HG02642 (cell line): ENCODE measurements around the gene TSC2.
"Not testable (repeated sequence)": the region's sequence is repeated elsewhere in the genome, so short reads cannot be mapped to it uniquely, and the experiment has no call there.

Experiments
- ATAC-seq: cut with Tn5 transposase; IDR thresholded peaks from one replicate; pipeline ENCODE4 v1.9.1; 2021; ENCODE audit warnings: mild to moderate bottlenecking; ENCODE audit not compliant: unreplicated experiment, poor library complexity

The TSC2 gene

DNA sequence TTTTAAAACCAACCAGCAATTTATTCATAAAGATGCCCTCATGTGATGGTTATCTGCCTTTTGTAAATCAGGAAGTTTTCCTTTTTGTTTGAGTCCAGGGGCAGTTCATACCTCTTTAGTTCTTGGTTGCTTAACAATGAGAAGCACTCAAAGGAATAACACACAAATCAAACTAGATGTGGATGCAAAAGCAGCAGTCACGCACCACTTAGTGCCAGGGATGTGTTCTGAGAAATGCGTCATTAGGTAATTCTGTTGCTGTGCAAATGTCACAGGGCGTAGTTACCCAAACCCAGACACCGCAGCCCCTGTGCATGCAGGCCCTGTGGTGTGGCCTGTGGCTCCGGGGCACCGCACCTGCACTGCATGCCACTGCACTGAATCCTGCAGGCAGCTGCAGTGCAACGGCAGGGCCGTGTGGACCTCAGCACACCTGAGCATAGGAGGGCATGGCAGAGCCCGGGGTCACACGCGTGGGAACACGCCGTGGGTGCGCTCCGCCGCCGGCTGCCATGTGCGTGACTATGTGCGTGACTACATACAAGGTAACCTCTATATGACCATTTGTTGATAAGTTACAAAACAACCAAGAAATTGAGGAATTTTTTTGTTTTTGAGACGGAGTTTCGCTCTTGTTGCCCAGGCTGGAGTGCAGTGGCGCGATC lies 48.3 kb downstream of the TSC2 start:
- ATAC-seq: no peak

DNA sequence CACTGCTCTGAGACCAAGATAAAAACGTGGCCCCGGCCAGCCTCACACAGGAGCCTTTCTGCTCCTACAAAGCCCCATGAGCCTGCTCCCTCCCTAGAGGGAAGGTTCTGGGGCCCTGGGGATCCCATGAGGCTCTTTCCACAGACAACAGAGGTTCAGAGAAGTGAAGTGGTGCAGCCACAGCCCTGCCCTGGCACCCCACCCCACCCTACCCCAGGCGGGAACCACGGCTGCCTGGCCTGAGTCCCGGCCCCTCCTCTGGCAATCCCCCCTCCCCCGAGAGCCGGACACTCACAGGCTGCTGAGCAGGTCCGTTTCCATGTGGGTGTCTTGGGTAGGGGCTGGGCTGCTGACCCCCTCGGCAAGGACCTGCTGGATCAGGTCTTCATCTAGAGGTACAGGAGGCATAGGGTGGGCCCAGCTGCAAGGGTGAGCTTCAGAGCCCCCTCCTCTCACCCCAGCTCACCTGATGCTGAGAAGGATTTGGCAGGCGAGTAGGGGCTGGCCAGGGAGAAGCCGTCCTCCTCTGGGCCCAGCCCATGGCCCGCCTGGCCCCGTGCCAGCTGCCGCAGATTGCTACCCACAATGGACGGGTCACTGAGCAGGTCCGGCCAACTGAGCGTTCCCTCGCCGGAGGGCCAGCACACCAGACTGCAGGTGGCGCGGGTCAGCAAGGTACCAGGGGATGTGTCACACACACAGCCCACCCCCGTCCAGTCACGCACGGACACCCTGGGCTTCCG lies 49.2 kb downstream of the TSC2 start:
- ATAC-seq: no peak

DNA sequence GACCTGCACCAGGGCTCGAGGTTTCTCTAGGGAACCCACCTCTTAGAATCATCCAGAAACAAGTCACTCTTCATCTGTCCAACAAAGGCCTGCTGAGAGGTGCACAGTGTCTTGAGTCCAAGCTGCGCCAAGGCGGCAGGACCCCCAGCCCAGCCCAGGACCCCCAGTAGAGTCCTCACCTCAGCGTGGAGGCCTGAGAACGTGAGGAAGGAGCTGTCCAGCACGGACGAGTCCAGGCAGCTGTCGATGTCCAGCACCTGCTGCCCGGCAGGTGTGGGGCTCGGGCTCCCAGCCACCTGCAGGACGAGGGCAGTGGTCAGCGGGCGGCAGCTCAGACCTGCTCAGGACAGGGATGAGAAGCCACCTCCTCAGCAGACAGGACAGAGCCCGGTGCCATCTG lies 49.9 kb downstream of the TSC2 start:
- ATAC-seq: not testable (repeated sequence)

DNA sequence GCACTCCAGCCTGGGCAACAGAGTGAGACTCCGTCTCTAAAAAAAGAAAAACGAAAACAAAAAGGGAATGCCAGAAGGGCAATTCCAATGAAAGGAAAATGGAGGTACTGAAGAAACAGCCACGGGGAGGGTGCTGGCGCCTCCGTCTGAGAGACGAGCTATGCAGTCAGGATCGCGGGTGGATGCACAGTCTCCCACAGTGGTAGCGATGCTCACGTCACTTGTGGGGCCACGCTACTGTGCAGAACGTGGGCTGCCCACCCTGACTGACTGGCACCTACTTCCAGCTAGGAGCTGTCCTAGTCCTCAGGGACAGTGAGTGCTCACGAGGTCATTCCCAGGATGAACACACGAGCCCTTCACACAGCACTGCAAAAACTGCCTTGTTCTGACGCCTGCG lies 53.8 kb downstream of the TSC2 start:
- ATAC-seq: not testable (repeated sequence)

DNA sequence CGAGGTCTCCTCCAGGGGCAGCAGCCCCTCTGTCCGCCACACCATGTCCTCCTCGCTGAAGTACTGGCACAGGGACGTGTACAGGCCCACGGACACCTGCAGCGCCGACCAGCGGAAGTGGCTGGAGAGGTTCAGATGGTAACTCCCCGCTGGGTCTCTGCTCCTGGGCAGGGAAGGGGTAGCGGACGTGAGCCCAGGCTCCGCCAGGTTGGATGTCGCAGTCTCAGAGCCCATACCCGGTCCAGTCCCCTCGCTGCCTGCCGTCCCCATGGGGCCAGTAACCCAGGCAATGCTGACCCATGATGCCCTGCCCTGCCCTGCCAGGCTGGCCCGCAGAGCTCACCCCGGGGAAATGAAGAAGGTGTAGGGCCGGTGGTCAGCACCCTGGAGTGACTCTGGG lies 54.7 kb downstream of the TSC2 start:
- ATAC-seq: no peak

DNA sequence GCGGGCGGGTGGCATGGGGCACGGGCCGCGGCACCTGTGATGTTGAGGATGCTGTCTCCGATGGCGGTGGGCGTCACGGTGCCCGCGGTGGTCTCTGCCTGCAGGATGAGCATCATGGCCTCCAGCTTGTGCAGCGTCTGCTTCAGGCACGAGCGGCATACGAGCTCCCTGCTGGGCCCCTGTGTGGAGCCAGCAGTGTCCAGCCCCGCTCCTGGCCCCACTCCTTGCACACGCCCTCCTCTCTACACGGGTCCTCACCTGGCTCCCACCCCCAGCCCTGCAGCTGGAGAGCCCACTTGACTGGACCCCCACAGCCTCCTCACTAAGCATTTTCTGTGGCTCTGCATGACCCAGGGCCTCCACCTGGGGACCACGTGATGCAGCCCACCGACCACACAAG lies 56.7 kb downstream of the TSC2 start:
- not testable (repeated sequence) for ATAC-seq

DNA sequence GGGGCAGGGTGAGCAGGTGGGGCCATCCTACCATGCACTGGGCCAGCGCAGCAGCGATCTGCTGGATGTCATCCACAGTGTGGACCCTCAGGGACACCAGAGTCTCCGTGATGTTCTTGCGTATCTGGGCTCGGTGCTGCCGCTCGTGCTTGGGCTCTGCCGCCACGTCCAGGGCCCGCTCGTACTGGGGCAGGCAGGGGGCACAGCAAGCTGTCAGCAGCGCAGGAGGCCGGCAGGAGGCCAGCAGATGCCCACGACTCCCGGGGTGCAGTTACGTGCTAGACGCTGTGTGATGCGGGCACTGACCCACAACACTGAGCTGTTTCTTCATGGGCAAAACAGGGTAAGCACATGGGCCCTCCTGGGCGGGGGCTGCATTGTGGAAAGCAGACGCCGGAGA lies 57.5 kb downstream of the TSC2 start:
- not testable (repeated sequence) for ATAC-seq

DNA sequence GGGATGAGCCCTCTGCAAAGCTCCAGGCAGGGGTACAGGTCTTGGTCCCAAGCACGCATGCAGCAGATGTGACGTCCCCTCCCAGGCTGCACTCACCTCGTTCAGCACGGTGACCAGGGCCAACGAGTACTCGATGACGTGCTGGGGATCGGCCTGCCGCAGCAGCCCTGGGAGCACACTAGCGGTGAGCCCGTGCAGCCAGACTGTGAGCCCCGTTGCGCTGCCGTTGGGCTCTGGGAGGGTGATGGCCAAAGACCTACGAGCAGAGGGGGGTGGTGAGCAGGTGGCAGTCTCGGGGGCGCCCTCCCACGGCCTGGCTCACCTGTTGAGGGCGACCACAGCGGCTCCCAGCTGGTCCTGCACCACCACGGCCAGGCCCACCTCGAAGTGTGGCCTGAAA lies 58.0 kb downstream of the TSC2 start:
- ATAC-seq: not testable (repeated sequence)

DNA sequence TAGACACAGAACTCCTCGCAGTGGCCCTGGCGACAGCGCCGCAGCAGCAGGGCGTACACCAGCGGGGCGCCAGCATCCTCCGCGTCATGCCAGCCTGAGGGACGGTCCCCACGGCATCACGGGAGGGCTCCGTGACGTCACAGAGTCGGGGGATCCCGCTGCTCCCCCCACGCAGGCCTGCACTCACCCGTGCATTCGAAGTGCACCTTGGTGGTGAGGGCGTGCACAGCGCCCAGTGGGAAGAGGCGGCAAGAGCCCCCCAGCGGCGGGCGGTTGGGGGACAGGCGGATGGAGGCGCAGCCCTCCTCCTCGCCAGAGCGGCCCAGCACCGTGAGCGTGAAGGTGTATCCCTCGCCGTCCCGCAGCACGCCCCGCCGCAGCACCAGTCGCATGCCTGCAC lies 58.4 kb downstream of the TSC2 start:
- ATAC-seq: not testable (repeated sequence)

DNA sequence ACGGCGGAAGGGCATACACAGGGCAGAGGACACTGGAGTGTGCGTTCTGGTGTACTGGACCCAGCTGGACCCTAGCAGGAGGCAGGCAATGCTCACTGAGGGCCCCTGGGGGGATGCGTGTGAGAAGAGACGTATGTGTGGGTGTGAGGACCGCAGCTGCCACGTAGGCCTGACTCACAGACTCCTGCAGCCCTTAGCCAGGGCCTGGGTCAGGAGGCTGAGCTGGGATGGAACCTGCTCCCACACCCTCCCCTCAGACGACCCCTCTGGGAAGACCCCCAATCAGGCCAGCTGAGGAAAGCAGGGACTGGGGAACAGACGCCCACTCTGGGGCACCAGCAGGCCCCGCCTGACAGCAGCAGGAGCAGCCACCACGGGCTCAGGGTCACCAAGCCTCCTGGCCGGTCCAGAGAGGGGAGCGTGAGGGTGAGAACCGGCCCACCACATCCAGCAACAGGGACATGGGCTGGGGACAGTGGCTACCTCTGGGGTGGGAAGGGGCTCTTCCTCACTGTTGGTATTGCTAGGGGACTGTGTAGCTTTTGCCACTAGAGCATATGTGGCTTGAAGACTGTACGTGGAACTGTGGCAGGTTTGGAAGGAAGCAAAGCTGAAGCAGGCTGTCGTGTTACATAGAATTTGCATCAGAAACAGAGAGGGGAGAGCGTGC lies 59.5 kb downstream of the TSC2 start:
- ATAC-seq: not testable (repeated sequence)

DNA sequence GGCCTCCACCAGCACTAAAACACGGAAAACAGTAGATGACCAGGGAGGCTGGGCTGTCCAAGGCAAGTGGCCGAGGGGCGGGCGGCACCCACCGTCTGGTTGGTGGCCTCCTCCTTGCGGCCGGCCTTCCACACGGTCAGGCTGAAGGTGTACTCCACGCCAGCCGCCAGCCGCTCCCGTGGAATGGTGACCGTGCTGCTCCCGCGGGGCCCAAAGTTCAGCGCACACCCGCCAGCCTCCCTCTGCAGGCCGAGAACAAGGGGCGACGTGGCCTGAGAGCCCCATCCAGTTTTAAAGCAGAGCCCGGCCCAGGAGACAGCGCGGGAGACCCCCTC lies 60.0 kb downstream of the TSC2 start:
- not testable (repeated sequence) for ATAC-seq

DNA sequence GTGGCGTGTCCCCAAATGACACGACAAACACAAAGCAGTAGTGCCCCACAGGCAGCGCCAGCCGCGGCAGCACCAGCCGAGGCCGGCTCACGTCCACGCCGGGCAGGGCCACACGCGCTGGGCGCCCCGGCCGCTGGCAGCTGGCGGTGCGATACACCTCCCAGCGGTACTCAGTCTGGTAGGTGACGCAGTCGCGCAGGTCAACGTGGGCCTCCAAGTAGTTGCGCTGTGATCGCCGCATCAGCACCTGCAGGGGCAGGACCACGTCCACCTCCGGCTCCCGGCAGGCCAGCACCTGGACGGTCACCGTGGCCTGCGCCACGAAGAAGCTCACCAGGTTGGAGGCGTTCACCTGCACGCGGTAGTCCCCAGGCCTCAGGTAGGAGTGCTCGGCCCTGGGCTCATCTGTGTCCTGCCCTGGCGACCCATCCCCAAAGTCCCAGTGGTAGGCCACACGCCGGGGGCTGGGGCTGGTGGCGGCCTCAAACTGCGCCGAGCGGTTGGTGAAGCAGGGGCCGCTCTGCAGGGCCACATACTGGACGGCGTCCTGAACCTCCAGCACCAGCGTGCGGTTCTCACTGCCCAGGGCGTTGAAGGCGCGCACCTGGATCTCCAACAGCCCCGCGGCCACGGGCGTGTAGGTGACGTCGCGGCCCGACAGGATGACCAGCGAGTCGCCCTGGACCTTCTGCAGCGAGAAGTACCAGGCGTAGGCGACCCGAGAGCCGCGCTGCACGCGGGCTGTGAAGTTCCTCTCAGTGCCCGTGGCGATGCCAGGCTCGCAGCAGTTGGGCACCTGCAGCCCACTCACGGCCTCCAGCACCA lies 60.9 kb downstream of the TSC2 start:
- ATAC-seq: not testable (repeated sequence)

DNA sequence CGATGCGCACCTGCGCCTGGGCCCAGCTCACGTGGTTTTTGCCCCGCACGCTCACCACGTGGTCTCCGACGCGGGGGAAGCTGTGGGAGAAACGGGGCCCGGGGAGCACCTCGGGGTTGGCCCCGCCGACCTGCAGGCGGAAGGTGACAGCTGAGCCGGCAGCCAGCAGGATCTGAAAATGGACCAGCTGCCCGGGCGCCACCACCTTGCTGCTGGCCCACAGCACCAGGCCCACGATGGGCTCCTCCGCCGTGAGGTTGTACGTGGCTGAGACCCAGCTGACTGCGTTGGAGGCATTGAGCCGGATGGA lies 61.4 kb downstream of the TSC2 start:
- not testable (repeated sequence) for ATAC-seq

DNA sequence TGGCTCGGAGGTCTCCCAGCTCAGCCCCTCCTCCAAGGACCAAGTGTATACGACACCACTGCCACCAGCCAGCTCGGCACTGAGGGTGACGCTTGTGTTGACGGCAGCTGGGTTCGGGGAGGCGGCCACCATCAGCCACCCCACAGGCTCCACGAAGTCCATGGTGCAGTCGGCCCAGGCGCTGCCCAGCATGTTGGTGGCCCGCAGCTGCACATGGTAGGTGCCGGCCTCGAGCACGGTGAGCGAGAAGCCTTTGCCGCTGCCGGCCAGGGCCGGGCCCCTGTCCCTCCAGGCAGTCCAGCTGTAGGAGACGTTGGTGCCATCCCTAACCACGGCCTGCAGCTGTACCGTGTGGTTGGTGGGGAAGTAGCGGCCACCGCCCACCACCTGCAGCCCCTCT lies 62.1 kb downstream of the TSC2 start:
- ATAC-seq: not testable (repeated sequence)

DNA sequence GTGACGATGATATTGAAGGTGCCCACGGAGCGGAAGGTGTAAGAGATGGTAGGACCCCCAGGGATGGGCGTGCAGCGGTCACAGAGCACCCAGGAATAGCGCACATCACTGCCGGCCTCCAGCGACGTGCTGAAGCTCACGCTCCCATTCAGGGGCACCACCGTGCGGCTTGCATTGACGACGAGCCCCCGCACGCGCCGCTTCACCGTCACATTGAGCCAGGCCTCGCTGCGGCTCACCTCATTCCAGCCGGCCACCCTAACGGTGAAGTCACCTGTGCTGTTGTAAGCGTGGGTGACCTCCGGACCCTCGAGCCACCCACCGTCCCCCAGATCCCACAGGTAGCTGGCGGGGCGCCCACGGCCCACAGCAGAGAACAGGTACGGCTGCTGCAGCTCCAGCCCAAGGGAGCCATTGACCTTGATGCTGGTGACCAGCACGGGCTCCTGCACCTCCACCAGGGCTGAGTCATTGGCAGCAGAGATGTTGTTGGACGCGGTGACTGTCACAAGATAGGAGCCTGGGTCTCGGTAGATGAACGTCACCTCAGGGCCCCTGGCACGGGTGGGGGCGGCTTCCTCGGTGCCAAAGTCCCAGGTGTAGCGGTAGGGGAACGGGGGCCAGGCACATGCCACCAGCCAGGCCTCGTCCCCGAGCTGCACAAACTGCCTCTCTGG lies 62.7 kb downstream of the TSC2 start:
- ATAC-seq: not testable (repeated sequence)

DNA sequence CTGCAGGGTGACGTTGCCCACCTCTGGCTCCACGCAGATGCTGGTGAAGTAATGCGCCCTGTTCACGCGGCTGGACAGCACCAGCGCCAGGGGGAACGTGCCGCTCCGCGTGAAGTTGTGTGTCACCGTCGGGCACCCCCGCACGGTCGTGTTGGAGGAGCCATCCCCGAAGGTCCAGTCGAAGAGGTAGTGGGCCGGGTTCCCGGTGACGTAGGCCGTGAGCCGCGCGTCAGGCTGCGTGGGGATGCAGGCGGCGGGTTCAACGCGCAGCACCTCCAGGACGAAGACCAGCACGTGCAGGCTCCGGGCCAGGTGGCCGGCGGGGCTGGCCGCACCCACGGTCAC lies 63.2 kb downstream of the TSC2 start:
- ATAC-seq: not testable (repeated sequence)

DNA sequence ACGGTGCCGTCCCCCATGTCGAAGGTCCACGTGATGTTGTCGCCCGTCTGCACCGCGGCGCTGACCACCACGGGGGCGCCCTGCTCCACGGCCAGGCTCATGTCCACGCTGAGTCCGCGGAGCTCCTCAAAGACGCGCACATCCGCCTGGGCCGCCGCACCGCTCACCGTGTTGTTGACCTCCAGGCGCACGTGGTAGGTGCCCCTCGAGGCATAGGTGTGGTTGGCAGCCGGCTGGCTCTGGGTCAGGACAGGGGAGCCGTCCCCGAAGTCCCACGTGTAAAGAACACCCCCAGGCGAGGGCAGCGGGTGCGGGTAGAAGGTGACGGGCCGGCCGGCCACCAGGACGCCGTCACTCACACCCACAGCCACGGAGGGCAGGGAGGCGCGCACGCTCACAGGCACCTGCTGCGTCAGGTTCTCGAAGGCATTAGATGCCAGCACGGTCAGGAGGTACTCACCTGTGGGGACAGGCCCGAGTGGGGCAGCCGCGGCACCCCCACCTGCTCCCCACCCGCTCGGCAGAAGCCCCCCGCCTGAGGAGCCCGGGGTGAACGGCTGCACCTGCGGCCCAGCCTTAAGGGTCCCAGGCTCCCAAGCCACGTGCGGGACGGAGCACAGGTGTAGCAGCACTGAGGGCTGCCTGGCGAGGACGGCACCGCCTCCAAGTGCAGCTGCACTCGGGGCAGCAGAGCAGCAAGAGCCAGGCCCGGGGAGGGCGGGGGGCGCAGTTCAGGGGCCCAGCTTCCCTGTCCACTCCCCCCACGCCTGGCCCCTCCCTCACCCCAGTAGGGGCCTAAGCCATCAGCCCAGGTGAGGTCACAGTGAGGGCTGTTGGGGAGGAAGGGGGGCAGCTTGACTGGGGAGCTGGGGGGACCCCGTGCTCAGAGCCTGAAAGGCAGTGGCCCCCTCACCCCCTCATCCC lies 63.9 kb downstream of the TSC2 start:
- not testable (repeated sequence) for ATAC-seq

DNA sequence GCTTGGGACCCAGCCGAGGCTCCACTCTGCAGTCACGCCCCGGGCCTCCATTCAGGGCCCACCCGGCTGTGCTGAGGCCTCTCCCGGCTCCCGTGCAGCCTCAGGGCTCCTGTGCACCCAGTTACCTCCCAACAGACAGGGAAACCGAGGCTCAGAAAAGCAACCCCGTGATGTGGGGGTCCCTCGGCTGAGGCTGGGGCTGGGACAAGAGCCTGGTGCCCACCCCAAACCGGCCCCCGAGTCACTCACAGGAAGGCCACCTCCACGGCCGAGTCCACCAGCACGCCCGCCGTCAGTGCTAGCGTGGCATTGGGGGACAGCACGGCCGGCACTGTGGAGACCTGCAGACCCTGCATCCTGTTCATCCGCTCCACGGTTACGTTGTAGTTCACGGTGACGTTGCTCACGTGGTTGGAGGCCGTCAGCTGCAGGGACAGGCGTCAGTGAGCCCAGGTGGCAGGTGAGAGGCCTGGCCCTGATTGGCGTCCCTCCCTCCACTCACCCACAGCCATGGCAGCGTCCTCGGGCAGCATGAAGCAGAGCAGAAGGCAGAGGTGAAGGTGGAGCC lies 64.8 kb downstream of the TSC2 start:
- not testable (repeated sequence) for ATAC-seq

DNA sequence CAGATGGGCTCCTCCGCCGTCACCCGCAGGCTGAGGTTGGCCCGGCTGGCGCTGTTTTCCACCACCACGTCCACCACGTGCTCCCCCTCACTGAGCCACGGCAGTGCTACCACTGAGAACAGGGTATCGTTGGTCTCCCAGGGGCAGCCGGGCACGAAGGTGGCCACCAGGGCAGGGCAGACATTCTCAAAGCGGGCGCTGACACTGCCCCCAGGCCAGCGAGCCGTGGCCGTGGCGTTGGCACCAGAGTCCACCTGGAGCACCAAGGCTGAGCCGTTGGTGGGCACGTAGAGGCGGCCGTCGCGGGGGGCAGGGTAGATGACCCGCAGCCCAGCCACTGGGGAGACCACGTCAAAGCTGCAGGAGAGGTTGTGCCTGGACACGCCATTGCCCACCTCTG lies 66.4 kb downstream of the TSC2 start:
- not testable (repeated sequence) for ATAC-seq
